H9 (cell line): ENCODE data around the gene ZNF775. TPM values are rescaled to one million over a fixed set of nuclear protein-coding genes. Genes with fewer than 3 reads are reported as not detected.

Experiments
- DNase-seq: peaks from one replicate; pipeline ENCODE4 v3.0.0-alpha.2; 2017
- H2AFZ ChIP-seq: one replicate; pipeline ENCODE4 v1.6.1; 2013; ENCODE audit warnings: mild to moderate bottlenecking, low read length, control low read depth, moderate library complexity
- H2AK5ac ChIP-seq: 2 replicates; pipeline ENCODE4 v1.6.1; 2013; ENCODE audit warnings: low read length, control low read depth, mixed read lengths; ENCODE audit not compliant: insufficient read length
- H2BK120ac ChIP-seq: one replicate; pipeline ENCODE4 v1.6.1; 2013; ENCODE audit warnings: low read depth, mild to moderate bottlenecking, low read length, control low read depth, inconsistent platforms; ENCODE audit not compliant: poor library complexity, severe bottlenecking
- H2BK12ac ChIP-seq: 2 replicates; pipeline ENCODE4 v1.6.1; 2013; ENCODE audit warnings: low read length, control low read depth, mixed read lengths, low read depth; ENCODE audit not compliant: insufficient read length
- H2BK15ac ChIP-seq: 2 replicates; pipeline ENCODE4 v1.6.1; 2013; ENCODE audit warnings: low read depth, low read length, control low read depth
- H2BK20ac ChIP-seq: one replicate; pipeline ENCODE4 v1.6.1; 2013; ENCODE audit warnings: low read depth, mild to moderate bottlenecking, low read length, control low read depth, inconsistent platforms; ENCODE audit not compliant: poor library complexity, severe bottlenecking
- H2BK5ac ChIP-seq: 2 replicates; pipeline ENCODE4 v1.6.1; 2013; ENCODE audit warnings: low read length, control low read depth, mixed read lengths; ENCODE audit not compliant: insufficient read length
- H3K14ac ChIP-seq: 2 replicates; pipeline ENCODE4 v1.6.1; 2013; ENCODE audit warnings: low read length, control low read depth; ENCODE audit not compliant: insufficient read depth
- H3K18ac ChIP-seq: 2 replicates; pipeline ENCODE4 v1.6.1; 2013; ENCODE audit warnings: low read depth, mild to moderate bottlenecking, mixed read lengths, low read length, control low read depth; ENCODE audit not compliant: insufficient read length
- H3K23ac ChIP-seq: 2 replicates; pipeline ENCODE4 v1.6.1; 2013; ENCODE audit warnings: low read length, control low read depth, mixed read lengths, low read depth; ENCODE audit not compliant: insufficient read length
- H3K23me2 ChIP-seq: 2 replicates; pipeline ENCODE4 v1.6.1; 2013; ENCODE audit warnings: low read depth, mild to moderate bottlenecking, mixed read lengths, low read length, control low read depth; ENCODE audit not compliant: insufficient read length, poor library complexity, severe bottlenecking
- H3K27ac ChIP-seq: 2 replicates; pipeline ENCODE4 v1.5.1; 2013; ENCODE audit warnings: low read length, control low read depth, mixed read lengths, low read depth; ENCODE audit not compliant: insufficient read length
- H3K27me3 ChIP-seq: 2 replicates; pipeline ENCODE4 v1.6.1; 2013; ENCODE audit warnings: low read length, control low read depth, inconsistent platforms; ENCODE audit not compliant: insufficient read depth
- H3K4ac ChIP-seq: 2 replicates; pipeline ENCODE4 v1.6.1; 2013; ENCODE audit warnings: low read depth, mild to moderate bottlenecking, control low read depth, inconsistent platforms, low read length, moderate library complexity
- H3K4me1 ChIP-seq: 2 replicates; pipeline ENCODE4 v1.6.1; 2013; ENCODE audit warnings: low read length, control low read depth, inconsistent platforms; ENCODE audit not compliant: insufficient read depth
- H3K4me2 ChIP-seq: 2 replicates; pipeline ENCODE4 v1.6.1; 2013; ENCODE audit warnings: low read length, control low read depth, mixed read lengths; ENCODE audit not compliant: insufficient read length, insufficient read depth
- H3K56ac ChIP-seq: 2 replicates; pipeline ENCODE4 v1.6.1; 2013; ENCODE audit warnings: low read depth, mild to moderate bottlenecking, mixed read lengths, low read length, control low read depth; ENCODE audit not compliant: insufficient read length
- H3K79me1 ChIP-seq: 2 replicates; pipeline ENCODE4 v1.6.1; 2013; ENCODE audit warnings: low read depth, mild to moderate bottlenecking, moderate library complexity, low read length, control low read depth, inconsistent platforms; ENCODE audit not compliant: insufficient read depth, poor library complexity, severe bottlenecking
- H3K79me2 ChIP-seq: 2 replicates; pipeline ENCODE4 v1.6.1; 2013; ENCODE audit warnings: low read length, control low read depth, inconsistent platforms; ENCODE audit not compliant: insufficient read depth
- H3K9ac ChIP-seq: 2 replicates; pipeline ENCODE4 v1.6.1; 2013; ENCODE audit warnings: low read length, control low read depth, mixed read lengths; ENCODE audit not compliant: insufficient read length; ENCODE audit errors: extremely low read depth
- H3K9me3 ChIP-seq: one replicate; pipeline ENCODE4 v1.6.1; 2013; ENCODE audit warnings: low read depth, low read length, inconsistent platforms; ENCODE audit not compliant: control insufficient read depth
- H3T11ph ChIP-seq: one replicate; pipeline ENCODE4 v1.6.1; 2013; ENCODE audit warnings: mild to moderate bottlenecking, low read length, control low read depth, inconsistent platforms
- H4K20me1 ChIP-seq: one replicate; pipeline ENCODE4 v1.6.1; 2013; ENCODE audit not compliant: control insufficient read depth, insufficient read length, insufficient read depth
- H4K5ac ChIP-seq: 2 replicates; pipeline ENCODE4 v1.6.1; 2013; ENCODE audit warnings: low read depth, mild to moderate bottlenecking, mixed read lengths, low read length, control low read depth; ENCODE audit not compliant: insufficient read length
- H4K8ac ChIP-seq: replicated peaks from 2 replicates; pipeline ENCODE4 v1.6.1; 2013; ENCODE audit warnings: low read length, control low read depth, mixed read lengths, low read depth; ENCODE audit not compliant: insufficient read length
- H4K91ac ChIP-seq: 2 replicates; pipeline ENCODE4 v1.6.1; 2013; ENCODE audit warnings: low read depth, mild to moderate bottlenecking, moderate library complexity, mixed read lengths, low read length, control low read depth; ENCODE audit not compliant: insufficient read length
- H3K27ac Mint-ChIP-seq, 3 experiments: 2 replicates in 2 of 3; 3 replicates in 1 of 3; pipeline ENCODE4 v1.8.0; 2020 to 2021; ENCODE audit warnings: mixed read lengths in 3 of 3, mild to moderate bottlenecking in 1 of 3, moderate library complexity in 1 of 3
- H3K27me3 Mint-ChIP-seq: 2 replicates; pipeline ENCODE4 v1.8.0; 2021; ENCODE audit warnings: low read depth, mild to moderate bottlenecking, moderate library complexity, mixed read lengths
- H3K36me3 Mint-ChIP-seq, 3 experiments: 2 replicates in 2 of 3; 3 replicates in 1 of 3; pipeline ENCODE4 v1.8.0; 2020 to 2021; ENCODE audit warnings: low read depth in 3 of 3, mixed read lengths in 3 of 3; ENCODE audit not compliant: insufficient read depth in 1 of 3
- H3K4me1 Mint-ChIP-seq, 2 experiments: 2 replicates each; pipeline ENCODE4 v1.8.0; 2020; ENCODE audit warnings: mixed read lengths in 2 of 2
- H3K4me3 Mint-ChIP-seq, 2 experiments: 2 replicates in 1 of 2; 3 replicates in 1 of 2; pipeline ENCODE4 v1.8.0; 2020 to 2021; ENCODE audit warnings: mild to moderate bottlenecking in 2 of 2, mixed read lengths in 2 of 2, moderate library complexity in 1 of 2
- H3K9me3 Mint-ChIP-seq, 2 experiments: 2 replicates in 1 of 2; 3 replicates in 1 of 2; pipeline ENCODE4 v1.8.0; 2020; ENCODE audit warnings: mild to moderate bottlenecking in 2 of 2, mixed read lengths in 2 of 2, moderate library complexity in 1 of 2
- WGBS: extraction: QIAGEN DNeasy Blood & Tissue Kit; methylation state at CpG from one replicate; pipeline ENCODE4 v1.1.7; 2013; ENCODE audit warnings: missing lambda C conversion rate, low lambda C conversion rate, mixed read lengths; ENCODE audit not compliant: insufficient read length; ENCODE audit errors: extremely low coverage; 5-methylcytosine and 5-hydroxymethylcytosine counted together
- total RNA-seq: library from RNA; stranded (reverse); gene quantifications from 2 replicates; pipeline ENCODE4 v1.2.1, GENCODE V29; 2021
- TF ChIP-seq, protein P1 (sequence below): fragments of 200-600 bp; sonication (generic); conservative IDR thresholded peaks from 3 replicates; pipeline ENCODE4 v1.8.0; 2021; ENCODE audit warnings: antibody characterized with exemption, mild to moderate bottlenecking

Gene ZNF775
- total RNA-seq, 1 experiment from 2014 or later: 10.5 TPM

DNA sequence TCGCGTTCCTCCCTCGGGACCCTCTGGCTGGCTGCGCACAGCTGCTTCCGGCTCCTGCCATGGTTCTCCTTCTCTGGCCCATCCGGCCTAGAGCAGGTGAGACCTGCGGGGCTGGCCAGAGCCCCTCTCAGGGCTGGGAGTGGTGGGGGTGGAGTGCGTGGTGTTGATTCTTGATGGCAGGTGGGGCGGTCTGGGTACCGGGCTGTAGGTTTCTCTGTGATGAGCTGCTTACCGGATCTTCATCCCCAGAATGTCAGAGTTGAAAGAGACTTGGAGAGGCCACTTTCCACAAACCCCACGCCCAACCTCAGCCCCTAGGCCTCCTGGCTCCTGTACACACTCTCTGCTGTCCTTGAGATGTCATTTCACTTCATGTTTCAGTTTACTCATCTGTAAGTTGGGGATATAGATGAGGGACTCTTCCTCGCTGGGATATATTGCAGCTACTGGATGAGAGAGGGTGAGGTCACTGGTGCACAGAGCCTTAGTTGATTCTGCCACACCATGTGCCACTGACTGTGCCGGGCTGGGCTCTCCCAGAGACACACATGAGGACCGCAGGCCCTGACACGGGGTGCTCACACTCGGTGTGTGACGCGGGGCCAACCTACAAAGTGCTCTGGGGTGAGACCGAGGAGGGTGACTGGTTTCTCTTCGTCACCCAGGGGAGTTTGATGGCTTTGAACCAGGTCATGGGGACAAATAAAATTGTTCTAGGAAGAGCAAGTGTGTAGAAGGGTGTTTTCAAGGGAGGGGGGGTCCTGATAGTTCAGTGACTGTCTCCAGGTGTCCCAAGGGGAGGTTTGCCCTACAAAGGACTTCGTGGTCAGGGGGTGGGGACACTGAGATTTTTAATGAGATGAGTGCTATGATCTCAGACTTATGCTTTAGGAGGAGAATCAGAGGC is 29.5 kb downstream of the ZNF775 start:
- Mint-ChIP-seq H3K9me3 (no peaks in the 10 kb centered on the region; a peak in 1 of 5 replicates), H3K4me3 (peak overlapping the region in 1 of 2 experiments; percentile 4; a peak in 1 of 5 replicates), H3K36me3 (peaks cover 14 to 46% (median 44%) of the 10 kb centered on the region in 3 experiments), H3K27me3 (no peaks in the 10 kb centered on the region; the same call in 1 of the 2 replicates), H3K27ac (0 out of 7 replicates have a peak overlapping the region, but pooled peaks of 2 of the 3 experiments have one; percentile 14 to 16), H3K4me1 (peaks cover 34 to 38% of the 10 kb centered on the region in 2 experiments)
- Histone ChIP-seq H2BK12ac (no peak overlapping the region), H3K27ac (no peak overlapping the region), H3K14ac (no peak overlapping the region), H3K23ac (no peak overlapping the region), H2AFZ (no peak overlapping the region), H3K9me3 (no peaks in the 10 kb centered on the region), H3K4me1 (peaks cover 12% of the 10 kb centered on the region; the same call in 1 of the 2 replicates), H2BK5ac (no peak overlapping the region), H2BK15ac (no peak overlapping the region), H2BK20ac (no peak overlapping the region), H3K4ac (no peak overlapping the region), H2AK5ac (no peak overlapping the region), H3K23me2 (peaks cover 8% of the 10 kb centered on the region), H4K8ac (no peak overlapping the region), H3K4me2 (no peak overlapping the region), H4K20me1 (no peaks in the 10 kb centered on the region), H3K9ac (no peak overlapping the region), H3K27me3 (no peaks in the 10 kb centered on the region), H4K91ac (no peak overlapping the region), H3K56ac (no peak overlapping the region), H3K79me2 (no peaks in the 10 kb centered on the region), H3K18ac (no peak overlapping the region), H4K5ac (no peak overlapping the region), H3T11ph (no peak overlapping the region), H2BK120ac (no peak overlapping the region), H3K79me1 (no peaks in the 10 kb centered on the region)
- TF ChIP-seq, protein P1, sequence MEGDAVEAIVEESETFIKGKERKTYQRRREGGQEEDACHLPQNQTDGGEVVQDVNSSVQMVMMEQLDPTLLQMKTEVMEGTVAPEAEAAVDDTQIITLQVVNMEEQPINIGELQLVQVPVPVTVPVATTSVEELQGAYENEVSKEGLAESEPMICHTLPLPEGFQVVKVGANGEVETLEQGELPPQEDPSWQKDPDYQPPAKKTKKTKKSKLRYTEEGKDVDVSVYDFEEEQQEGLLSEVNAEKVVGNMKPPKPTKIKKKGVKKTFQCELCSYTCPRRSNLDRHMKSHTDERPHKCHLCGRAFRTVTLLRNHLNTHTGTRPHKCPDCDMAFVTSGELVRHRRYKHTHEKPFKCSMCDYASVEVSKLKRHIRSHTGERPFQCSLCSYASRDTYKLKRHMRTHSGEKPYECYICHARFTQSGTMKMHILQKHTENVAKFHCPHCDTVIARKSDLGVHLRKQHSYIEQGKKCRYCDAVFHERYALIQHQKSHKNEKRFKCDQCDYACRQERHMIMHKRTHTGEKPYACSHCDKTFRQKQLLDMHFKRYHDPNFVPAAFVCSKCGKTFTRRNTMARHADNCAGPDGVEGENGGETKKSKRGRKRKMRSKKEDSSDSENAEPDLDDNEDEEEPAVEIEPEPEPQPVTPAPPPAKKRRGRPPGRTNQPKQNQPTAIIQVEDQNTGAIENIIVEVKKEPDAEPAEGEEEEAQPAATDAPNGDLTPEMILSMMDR: no peak
- WGBS: no CpG with 5 or more reads among the region's 22 CpGs
- no peak for DNase-seq
